Parathyroid adenoma (tissue), 2 donors: Measurements from ENCODE around the gene ANKRD6.

Experiments
- H2AFZ ChIP-seq: fragments of 300-600 bp; sonication (generic); one replicate; pipeline ENCODE4 v1.7.0; 2017; ENCODE audit warnings: antibody characterized with exemption, mild to moderate bottlenecking
- H3K27ac ChIP-seq: fragments of 300-600 bp; sonication (generic); one replicate; pipeline ENCODE4 v1.7.0; 2017
- H3K27me3 ChIP-seq: fragments of 300-600 bp; sonication (generic); one replicate; pipeline ENCODE4 v1.7.0; 2017; ENCODE audit warnings: low read length; ENCODE audit not compliant: control insufficient read depth, insufficient read depth
- H3K36me3 ChIP-seq: fragments of 300-600 bp; sonication (generic); one replicate; pipeline ENCODE4 v1.7.0; 2017; ENCODE audit warnings: low read length; ENCODE audit not compliant: control insufficient read depth, insufficient read depth
- H3K4me1 ChIP-seq: fragments of 300-600 bp; sonication (generic); one replicate; pipeline ENCODE4 v1.7.0; 2017; ENCODE audit warnings: control low read depth
- H3K4me2 ChIP-seq: fragments of 300-600 bp; sonication (generic); one replicate; pipeline ENCODE4 v1.7.0; 2017; ENCODE audit warnings: low read length
- H3K4me3 ChIP-seq: fragments of 300-600 bp; sonication (generic); one replicate; pipeline ENCODE4 v1.7.0; 2017; ENCODE audit warnings: low read depth, low read length
- H3K79me2 ChIP-seq: fragments of 300-600 bp; sonication (generic); one replicate; pipeline ENCODE4 v1.7.0; 2017; ENCODE audit warnings: control low read depth
- H3K9ac ChIP-seq: fragments of 300-600 bp; sonication (generic); one replicate; pipeline ENCODE4 v1.7.0; 2017; ENCODE audit warnings: mild to moderate bottlenecking
- H3K9me3 ChIP-seq: fragments of 300-600 bp; sonication (generic); one replicate; pipeline ENCODE4 v1.7.0; 2017; ENCODE audit warnings: low read length; ENCODE audit not compliant: control insufficient read depth
- CTCF ChIP-seq: fragments of 300-600 bp; sonication (generic); IDR thresholded peaks from one replicate; pipeline ENCODE4 v1.7.0; 2017; ENCODE audit warnings: antibody characterized with exemption, mild to moderate bottlenecking
- donor health status: primary hyperparathyroidism.

ANKRD6 gene

GRCh38 chr6:89495961-89496535, 63.1 kb downstream of the ANKRD6 start:
- no peak overlapping the region for H3K27ac ChIP-seq
- TF ChIP-seq CTCF, result no peak
- H3K9me3 ChIP-seq, result no peaks in the 10 kb centered on the region
- H3K27me3 ChIP-seq, result no peaks in the 10 kb centered on the region
- no peak overlapping the region for H3K4me2 ChIP-seq
- H3K4me1 ChIP-seq, result no peaks in the 10 kb centered on the region
- H3K4me3 ChIP-seq, result no peak overlapping the region
- no peak overlapping the region for H2AFZ ChIP-seq
- H3K79me2 ChIP-seq, result no peaks in the 10 kb centered on the region
- no peaks in the 10 kb centered on the region for H3K36me3 ChIP-seq
- H3K9ac ChIP-seq, result no peak overlapping the region

- Histone ChIP-seq H2AFZ (no peak overlapping the region), H3K9ac (no peak overlapping the region), H3K27ac (no peak overlapping the region), H3K4me3 (no peak overlapping the region), H3K9me3 (no peaks in the 10 kb centered on the region), H3K27me3 (no peaks in the 10 kb centered on the region), H3K4me1 (no peaks in the 10 kb centered on the region), H3K4me2 (no peak overlapping the region), H3K79me2 (no peaks in the 10 kb centered on the region), H3K36me3 (no peaks in the 10 kb centered on the region)
- TF ChIP-seq CTCF, result no peak
Measured at GRCh38 chr6:89500611-89501010, 67.7 kb downstream of the ANKRD6 start.

- Histone ChIP-seq H3K4me2 (no peak overlapping the region), H3K9ac (no peak overlapping the region), H2AFZ (no peak overlapping the region), H3K36me3 (no peaks in the 10 kb centered on the region), H3K27me3 (no peaks in the 10 kb centered on the region), H3K79me2 (no peaks in the 10 kb centered on the region), H3K4me1 (no peaks in the 10 kb centered on the region), H3K27ac (no peak overlapping the region), H3K9me3 (no peaks in the 10 kb centered on the region), H3K4me3 (no peak overlapping the region)
- no peak for TF ChIP-seq CTCF
Measured at GRCh38 chr6:89501222-89501621, 68.3 kb downstream of the ANKRD6 start.

- Histone ChIP-seq H3K27me3 (no peaks in the 10 kb centered on the region), H3K4me1 (no peaks in the 10 kb centered on the region), H3K4me3 (no peak overlapping the region), H3K36me3 (no peaks in the 10 kb centered on the region), H2AFZ (no peak overlapping the region), H3K4me2 (no peak overlapping the region), H3K27ac (no peak overlapping the region), H3K9me3 (no peaks in the 10 kb centered on the region), H3K9ac (no peak overlapping the region), H3K79me2 (no peaks in the 10 kb centered on the region)
- no peak for TF ChIP-seq CTCF
Measured at GRCh38 chr6:89501753-89502152, 68.8 kb downstream of the ANKRD6 start.

GRCh38 chr6:89503641-89504040, 70.7 kb downstream of the ANKRD6 start:
- no peak for TF ChIP-seq CTCF
- Histone ChIP-seq H3K79me2 (no peaks in the 10 kb centered on the region), H3K9me3 (no peaks in the 10 kb centered on the region), H3K27ac (no peak overlapping the region), H3K27me3 (no peaks in the 10 kb centered on the region), H3K4me3 (no peak overlapping the region), H3K9ac (no peak overlapping the region), H3K4me1 (no peaks in the 10 kb centered on the region), H3K36me3 (no peaks in the 10 kb centered on the region), H3K4me2 (no peak overlapping the region), H2AFZ (no peak overlapping the region)
